Measurements from ENCODE around the gene NFILZ.

NFILZ gene

DNA sequence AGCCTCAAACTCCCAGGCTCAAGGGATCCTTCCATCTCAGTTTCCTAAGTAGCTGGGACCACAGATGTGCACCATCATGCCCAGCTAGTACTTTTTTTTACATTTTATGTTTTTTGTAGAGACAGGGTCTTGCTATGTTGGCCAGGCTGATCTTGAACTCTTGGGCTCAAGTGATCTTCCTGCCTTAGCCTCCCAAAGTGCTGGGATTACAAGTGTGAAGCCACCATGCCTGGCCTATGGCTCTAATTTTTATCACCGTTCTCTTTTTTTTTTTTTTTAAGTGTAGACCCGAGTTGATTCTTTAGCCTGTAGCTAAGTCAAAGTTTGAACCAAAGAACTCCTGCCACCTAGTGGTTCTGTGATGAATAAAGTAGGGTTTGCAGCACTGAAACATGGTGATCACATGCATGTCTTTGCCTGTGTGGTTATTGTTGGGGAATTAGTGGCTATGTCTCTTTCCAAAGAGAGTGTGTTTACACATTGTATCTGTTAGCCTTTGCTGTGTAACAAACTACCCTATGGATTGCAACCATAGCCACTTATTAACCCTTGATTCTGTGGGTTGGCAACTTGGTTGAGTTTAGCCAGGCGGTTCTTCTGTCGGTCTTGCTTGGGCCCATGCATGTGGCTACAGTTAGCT, 11.6 kb downstream of the NFILZ start:
- Histone ChIP-seq H3K36me3 (ENCODE audit: insufficient read depth, low read length) (no peaks in the 10 kb centered on the region), H3K9me3 (ENCODE audit: control insufficient read depth, insufficient read depth, low read length) (0 out of 2 replicates have a peak, but pooled peaks cover 5% of the 10 kb centered on the region), H3K4me1 (ENCODE audit: insufficient read depth, low read length) (no peaks in the 10 kb centered on the region), H3K9ac (ENCODE audit: low read depth, low read length) (no peak overlapping the region)

DNA sequence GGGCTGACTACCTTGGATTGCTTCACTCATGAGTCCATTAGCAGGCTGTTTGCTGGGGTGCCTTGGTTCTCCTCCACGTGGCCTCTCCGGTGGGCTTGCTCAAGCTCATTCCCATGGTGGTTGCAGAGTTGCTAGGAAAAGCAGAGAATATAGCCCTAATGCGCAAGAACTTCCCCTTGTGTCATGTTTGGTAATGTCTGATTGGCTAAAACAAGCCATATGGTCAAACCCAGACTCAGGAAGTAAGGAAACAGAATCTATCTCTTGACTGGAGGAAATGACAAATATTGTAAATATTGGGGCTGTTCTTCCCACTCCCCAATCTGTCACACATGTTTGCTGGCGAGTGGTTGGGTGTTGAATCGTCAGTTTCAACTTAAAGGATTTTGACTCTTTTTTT, 12.1 kb downstream of the NFILZ start:
- no peaks in the 10 kb centered on the region for H3K36me3 ChIP-seq (ENCODE audit: insufficient read depth, low read length)
- 0 out of 2 replicates have a peak, but pooled peaks cover 5% of the 10 kb centered on the region for H3K9me3 ChIP-seq (ENCODE audit: control insufficient read depth, insufficient read depth, low read length)
- H3K9ac ChIP-seq (ENCODE audit: low read depth, low read length), result no peak overlapping the region
- no peaks in the 10 kb centered on the region for H3K4me1 ChIP-seq (ENCODE audit: insufficient read depth, low read length)

GRCh38 chr19:8643860-8644653, 13.6 kb downstream of the NFILZ start:
- no peak overlapping the region for H3K9ac ChIP-seq (ENCODE audit: low read depth, low read length)
- no peaks in the 10 kb centered on the region for H3K4me1 ChIP-seq (ENCODE audit: insufficient read depth, low read length)
- H3K36me3 ChIP-seq (ENCODE audit: insufficient read depth, low read length), result no peaks in the 10 kb centered on the region
- H3K9me3 ChIP-seq (ENCODE audit: control insufficient read depth, insufficient read depth, low read length), result 0 out of 2 replicates have a peak, but pooled peaks cover 5% of the 10 kb centered on the region

- Histone ChIP-seq H3K36me3 (ENCODE audit: insufficient read depth, low read length) (no peaks in the 10 kb centered on the region), H3K9me3 (ENCODE audit: control insufficient read depth, insufficient read depth, low read length) (no peaks in the 10 kb centered on the region), H3K4me1 (ENCODE audit: insufficient read depth, low read length) (no peaks in the 10 kb centered on the region), H3K9ac (ENCODE audit: low read depth, low read length) (no peak overlapping the region)
Measured at GRCh38 chr19:8648240-8648639, 17.8 kb downstream of the NFILZ start.

- Histone ChIP-seq H3K36me3 (ENCODE audit: insufficient read depth, low read length) (no peaks in the 10 kb centered on the region), H3K9me3 (ENCODE audit: control insufficient read depth, insufficient read depth, low read length) (no peaks in the 10 kb centered on the region), H3K9ac (ENCODE audit: low read depth, low read length) (no peak overlapping the region; the same call in 1 of the 2 replicates), H3K4me1 (ENCODE audit: insufficient read depth, low read length) (no peaks in the 10 kb centered on the region)
Measured at GRCh38 chr19:8654591-8655339, 24.3 kb downstream of the NFILZ start.

DNA sequence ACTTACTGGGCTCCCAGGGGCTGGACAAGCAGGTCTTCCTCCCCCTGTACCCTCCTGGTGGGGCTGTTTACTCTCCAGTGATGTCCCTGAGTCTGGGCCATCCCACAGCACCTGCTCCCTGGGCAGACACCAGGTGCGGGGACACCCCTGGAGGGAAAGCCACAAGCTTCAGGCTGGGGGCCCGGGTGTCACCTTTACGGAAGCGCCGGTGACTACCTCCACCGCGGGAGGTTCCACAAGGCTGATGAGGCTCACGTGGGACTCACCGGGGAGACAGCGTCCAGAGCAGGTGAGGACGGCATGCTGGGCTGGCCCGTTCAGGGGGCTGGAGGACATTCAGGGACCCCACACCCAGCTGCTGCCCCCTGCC, 24.9 kb downstream of the NFILZ start:
- no peak overlapping the region for H3K9ac ChIP-seq (ENCODE audit: low read depth, low read length)
- H3K4me1 ChIP-seq (ENCODE audit: insufficient read depth, low read length), result no peaks in the 10 kb centered on the region
- no peaks in the 10 kb centered on the region for H3K9me3 ChIP-seq (ENCODE audit: control insufficient read depth, insufficient read depth, low read length)
- H3K36me3 ChIP-seq (ENCODE audit: insufficient read depth, low read length), result no peaks in the 10 kb centered on the region

DNA sequence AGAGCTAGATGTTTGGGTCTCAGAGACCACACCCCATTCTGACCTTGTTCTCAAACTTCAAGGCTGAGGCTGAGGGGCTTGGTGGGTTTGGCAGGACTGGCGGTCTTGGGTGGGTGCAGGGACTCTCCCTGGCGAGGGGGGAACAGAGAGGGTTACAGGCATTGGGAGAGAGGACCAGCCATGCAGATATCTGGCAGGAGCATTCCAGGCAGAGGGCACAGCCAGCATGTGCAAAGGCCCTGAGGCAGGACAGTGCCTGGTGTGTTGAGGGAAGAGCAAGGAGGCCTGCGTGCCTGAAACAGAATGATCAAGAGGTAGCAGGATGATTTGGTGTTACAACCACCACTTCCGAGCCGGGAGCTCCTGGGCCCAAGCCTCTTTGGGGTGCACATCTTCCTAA, 27.4 kb downstream of the NFILZ start:
- no peak overlapping the region for H3K9ac ChIP-seq (ENCODE audit: low read depth, low read length)
- no peaks in the 10 kb centered on the region for H3K36me3 ChIP-seq (ENCODE audit: insufficient read depth, low read length)
- H3K9me3 ChIP-seq (ENCODE audit: control insufficient read depth, insufficient read depth, low read length), result no peaks in the 10 kb centered on the region
- H3K4me1 ChIP-seq (ENCODE audit: insufficient read depth, low read length), result no peaks in the 10 kb centered on the region

DNA sequence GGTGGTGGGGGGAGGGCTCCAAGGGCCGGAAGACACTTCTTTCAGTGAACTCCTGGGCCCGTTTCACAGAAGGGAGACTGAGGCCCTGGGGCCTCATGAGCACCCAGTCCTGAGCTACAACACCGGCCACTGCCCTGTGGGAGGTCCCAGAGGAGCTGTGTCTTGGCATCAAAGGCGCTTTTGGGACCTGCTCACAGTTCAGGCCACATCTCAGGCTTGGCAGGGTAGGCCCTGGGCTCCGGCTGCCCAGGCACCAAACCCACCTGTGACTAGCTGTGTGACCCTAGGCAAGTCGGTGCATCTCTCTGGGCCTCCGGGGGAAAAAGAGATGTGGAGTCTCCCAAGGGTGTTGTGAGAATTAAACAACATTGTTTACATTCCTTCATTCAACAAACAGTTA, 29.5 kb downstream of the NFILZ start:
- Histone ChIP-seq H3K9ac (ENCODE audit: low read depth, low read length) (no peak overlapping the region), H3K9me3 (ENCODE audit: control insufficient read depth, insufficient read depth, low read length) (no peaks in the 10 kb centered on the region), H3K4me1 (ENCODE audit: insufficient read depth, low read length) (no peaks in the 10 kb centered on the region), H3K36me3 (ENCODE audit: insufficient read depth, low read length) (no peaks in the 10 kb centered on the region)

DNA sequence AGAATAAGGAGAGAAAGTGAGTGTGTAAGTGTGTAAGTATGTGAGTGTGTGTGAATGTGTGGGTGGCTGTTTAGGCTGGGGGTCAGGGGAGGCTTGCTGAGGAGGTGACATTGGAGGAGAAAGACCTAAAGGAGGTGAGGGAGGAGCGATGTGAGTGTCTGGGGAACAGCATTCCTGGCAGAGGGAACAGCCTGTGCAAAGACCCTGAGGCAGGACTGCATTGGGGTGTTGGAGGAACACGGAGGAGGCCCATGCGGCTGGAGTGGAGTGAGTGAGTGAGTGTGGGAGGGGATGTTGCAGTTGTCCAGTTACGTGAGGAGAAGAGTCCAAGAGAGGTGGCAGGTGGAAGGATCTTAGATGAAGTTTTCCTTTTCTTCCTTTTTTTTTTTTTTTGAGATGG, 31.8 kb downstream of the NFILZ start:
- H3K4me1 ChIP-seq (ENCODE audit: insufficient read depth, low read length), result no peaks in the 10 kb centered on the region
- no peaks in the 10 kb centered on the region for H3K36me3 ChIP-seq (ENCODE audit: insufficient read depth, low read length)
- H3K9ac ChIP-seq (ENCODE audit: low read depth, low read length), result no peak overlapping the region
- H3K9me3 ChIP-seq (ENCODE audit: control insufficient read depth, insufficient read depth, low read length), result no peaks in the 10 kb centered on the region

- Histone ChIP-seq H3K4me1 (ENCODE audit: insufficient read depth, low read length) (no peaks in the 10 kb centered on the region), H3K9ac (ENCODE audit: low read depth, low read length) (peak overlapping the region; percentile 20; the same call in 1 of the 2 replicates), H3K9me3 (ENCODE audit: control insufficient read depth, insufficient read depth, low read length) (no peaks in the 10 kb centered on the region), H3K36me3 (ENCODE audit: insufficient read depth, low read length) (no peaks in the 10 kb centered on the region)
Measured at GRCh38 chr19:8663920-8664670, 33.7 kb downstream of the NFILZ start.

DNA sequence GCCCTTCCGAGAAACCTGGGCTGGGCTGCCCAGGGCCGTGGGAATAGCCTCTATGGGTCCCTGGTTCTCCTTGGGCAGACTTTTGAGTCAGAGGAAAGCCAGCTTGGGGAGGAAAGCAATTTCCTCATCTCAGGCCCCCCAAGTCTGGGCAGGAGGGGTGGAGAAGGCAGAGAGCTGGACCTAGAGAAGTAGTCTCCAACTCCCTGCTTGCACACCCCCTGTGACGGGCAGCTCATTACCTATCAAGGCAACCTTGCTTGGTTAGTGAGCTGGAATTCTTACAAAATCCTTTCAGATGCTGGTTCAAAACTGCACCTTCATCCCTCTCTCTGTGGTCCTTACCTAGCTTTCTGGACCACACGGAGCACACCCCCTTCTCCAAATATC, 34.2 kb downstream of the NFILZ start:
- H3K36me3 ChIP-seq (ENCODE audit: insufficient read depth, low read length), result no peaks in the 10 kb centered on the region
- H3K4me1 ChIP-seq (ENCODE audit: insufficient read depth, low read length), result no peaks in the 10 kb centered on the region
- H3K9ac ChIP-seq (ENCODE audit: low read depth, low read length), result peak overlapping the region; percentile 20; the same call in 1 of the 2 replicates
- no peaks in the 10 kb centered on the region for H3K9me3 ChIP-seq (ENCODE audit: control insufficient read depth, insufficient read depth, low read length)

- no peak overlapping the region for H3K9ac ChIP-seq (ENCODE audit: low read depth, low read length)
Measured at GRCh38 chr19:8665468-8666213, 35.2 kb downstream of the NFILZ start.

GRCh38 chr19:8666814-8667405, 36.5 kb downstream of the NFILZ start:
- no peaks in the 10 kb centered on the region for H3K36me3 ChIP-seq (ENCODE audit: insufficient read depth, low read length)
- H3K4me1 ChIP-seq (ENCODE audit: insufficient read depth, low read length), result no peaks in the 10 kb centered on the region
- H3K9ac ChIP-seq (ENCODE audit: low read depth, low read length), result no peak overlapping the region
- H3K9me3 ChIP-seq (ENCODE audit: control insufficient read depth, insufficient read depth, low read length), result no peaks in the 10 kb centered on the region

More at GRCh38 chr19:8665468-8666213, 35.2 kb downstream of the NFILZ start:
- no peaks in the 10 kb centered on the region for H3K9me3 ChIP-seq (ENCODE audit: control insufficient read depth, insufficient read depth, low read length)
- H3K36me3 ChIP-seq (ENCODE audit: insufficient read depth, low read length), result no peaks in the 10 kb centered on the region
- H3K4me1 ChIP-seq (ENCODE audit: insufficient read depth, low read length), result no peaks in the 10 kb centered on the region
